RWPE1 (cell line): ENCODE results near the gene G6PD.

Experiments
- CTCF ChIA-PET: fragments of 350-600 bp; sonication (Branson Sonifier 250); formaldehyde crosslinking; extraction: SDS; loops from one replicate; lab custom pipeline; 2021; lab: Yijun Ruan, JAX
- POLR2A ChIA-PET: fragments of 400-600 bp; formaldehyde crosslinking; extraction: SDS; loops from one replicate; lab custom pipeline; 2020; ENCODE audit warnings: antibody characterized with exemption; ENCODE audit not compliant: low non-redundant PET; lab: Yijun Ruan, JAX
- DNase-seq: peaks from one replicate; pipeline ENCODE4 v3.0.0; 2012; ENCODE audit warnings: low spot score
- H3K27ac ChIP-seq: fragments of 450-650 bp; 2 replicates; pipeline ENCODE4 v1.5.1; 2017
- TF ChIP-seq, protein P1 (sequence below): fragments of 450-650 bp; conservative IDR thresholded peaks from 2 replicates; pipeline ENCODE4 v1.5.1; 2017; ENCODE audit warnings: low read depth, mild to moderate bottlenecking

Gene G6PD

GRCh38 chrX:154529206-154529612 lies 17.4 kb downstream of the G6PD start:
- TF ChIP-seq, protein P1, sequence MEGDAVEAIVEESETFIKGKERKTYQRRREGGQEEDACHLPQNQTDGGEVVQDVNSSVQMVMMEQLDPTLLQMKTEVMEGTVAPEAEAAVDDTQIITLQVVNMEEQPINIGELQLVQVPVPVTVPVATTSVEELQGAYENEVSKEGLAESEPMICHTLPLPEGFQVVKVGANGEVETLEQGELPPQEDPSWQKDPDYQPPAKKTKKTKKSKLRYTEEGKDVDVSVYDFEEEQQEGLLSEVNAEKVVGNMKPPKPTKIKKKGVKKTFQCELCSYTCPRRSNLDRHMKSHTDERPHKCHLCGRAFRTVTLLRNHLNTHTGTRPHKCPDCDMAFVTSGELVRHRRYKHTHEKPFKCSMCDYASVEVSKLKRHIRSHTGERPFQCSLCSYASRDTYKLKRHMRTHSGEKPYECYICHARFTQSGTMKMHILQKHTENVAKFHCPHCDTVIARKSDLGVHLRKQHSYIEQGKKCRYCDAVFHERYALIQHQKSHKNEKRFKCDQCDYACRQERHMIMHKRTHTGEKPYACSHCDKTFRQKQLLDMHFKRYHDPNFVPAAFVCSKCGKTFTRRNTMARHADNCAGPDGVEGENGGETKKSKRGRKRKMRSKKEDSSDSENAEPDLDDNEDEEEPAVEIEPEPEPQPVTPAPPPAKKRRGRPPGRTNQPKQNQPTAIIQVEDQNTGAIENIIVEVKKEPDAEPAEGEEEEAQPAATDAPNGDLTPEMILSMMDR = no peak
- CTCF ChIA-PET = interaction anchor here (0.6 kb wide), 1 partner anchor 16 kb away, joined by 3 read pairs; no protein-coding TSS in a partner anchor
- H3K27ac ChIP-seq = peak overlapping the region; percentile 52
- POLR2A ChIA-PET = no interaction called here
- DNase-seq = no peak

DNA sequence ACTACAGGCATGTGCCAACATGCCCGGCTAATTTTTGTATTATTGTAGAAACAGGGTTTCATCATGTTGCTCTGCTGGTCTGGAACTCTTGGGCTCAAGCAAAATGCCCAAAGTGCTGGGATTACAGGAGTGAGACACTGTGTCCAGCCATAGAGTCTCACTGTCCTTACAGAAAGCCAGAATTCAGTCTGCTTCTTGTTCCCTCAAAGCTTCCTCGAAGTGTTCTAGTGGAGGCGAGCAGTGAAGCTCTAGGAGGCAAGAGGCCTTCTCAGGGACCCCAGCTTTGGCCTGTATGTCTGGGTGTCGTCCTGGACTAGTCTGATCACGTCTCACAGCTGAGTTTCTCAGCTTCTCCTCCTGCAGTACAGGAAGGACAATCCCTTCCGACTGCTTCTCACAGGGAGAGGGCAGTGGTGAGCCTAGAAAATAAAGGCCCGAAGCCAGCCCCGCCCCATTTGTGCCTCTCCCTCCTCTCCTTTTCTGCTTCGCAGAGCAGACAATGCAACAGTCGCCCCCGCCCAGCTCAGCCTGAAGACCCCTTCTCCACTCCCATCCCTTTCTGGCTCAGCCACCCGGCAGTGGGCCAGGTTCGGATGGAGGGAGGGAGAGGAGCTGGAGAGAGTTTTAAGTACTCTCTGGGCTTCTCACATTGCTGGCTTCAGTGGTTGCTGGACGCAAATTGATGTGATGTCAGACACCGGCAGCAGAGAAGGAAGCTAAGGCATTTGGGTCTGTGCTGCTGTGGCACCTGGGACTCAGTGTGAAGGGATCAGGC lies 19.6 kb downstream of the G6PD start:
- DNase-seq = peak; percentile 41
- peak overlapping the region; percentile 90 for H3K27ac ChIP-seq
- ChIA-PET CTCF (interaction anchor here (0.7 to 1.1 kb wide), 3 partner anchors 14 to 142 kb away, joined by 3 to 4 read pairs (median 3); no protein-coding TSS in a partner anchor), POLR2A (interaction anchor here (0.6 to 1.3 kb wide), 4 partner anchors 21 to 123 kb away, joined by 3 to 5 read pairs (median 3); partner anchors contain the start of genes IKBKG, SLC10A3 and UBL4A)
- TF ChIP-seq, protein P1 = peak; percentile 52

- ChIA-PET CTCF (no interaction called here), POLR2A (interaction anchor here (0.9 kb wide), 1 partner anchor 22 kb away, joined by 3 read pairs; the partner anchor contains the start of gene IKBKG)
- H3K27ac ChIP-seq = peak overlapping the region; percentile 90
- TF ChIP-seq, protein P1 = no peak
- DNase-seq = no peak
Measured at GRCh38 chrX:154525606-154526490, 20.8 kb downstream of the G6PD start.

- CTCF ChIA-PET = no interaction called here
- no peak for DNase-seq
- POLR2A ChIA-PET = no interaction called here
- no peak overlapping the region for H3K27ac ChIP-seq
- TF ChIP-seq, protein P1 = no peak
Measured at GRCh38 chrX:154519389-154519788, 27.3 kb downstream of the G6PD start.

- POLR2A ChIA-PET = no interaction called here
- TF ChIP-seq, protein P1 = no peak
- H3K27ac ChIP-seq = peak overlapping the region; percentile 79
- DNase-seq = no peak
- CTCF ChIA-PET = no interaction called here
Measured at GRCh38 chrX:154517101-154517781, 29.4 kb downstream of the G6PD start.
